Measurements from ENCODE around the gene C3orf62. TPM values are rescaled to one million over a fixed set of nuclear protein-coding genes. Genes with fewer than 3 reads are reported as not detected.

The C3orf62 gene
- 10 to 100 TPM; 10.8 to 13.4 (median 12.4) TPM for polyA plus RNA-seq (ENCODE audit: insufficient read depth in 1 of 5, insufficient read length in 5 of 5, low replicate concordance in 1 of 5)
- long read RNA-seq, donor 1, full-length matches to known transcripts: 4 of 4 reads
- long read RNA-seq, donor 1, partial matches to known transcripts: 0 of 4 reads
- long read RNA-seq, donor 1, other reads (novel, unspliced or antisense): 0 of 4 reads
- long read RNA-seq, donor 2, full-length matches to known transcripts: 2 of 2 reads
- long read RNA-seq, donor 2, partial matches to known transcripts: 0 of 2 reads
- long read RNA-seq, donor 2, other reads (novel, unspliced or antisense): 0 of 2 reads
- long read RNA-seq, donor 3, full-length matches to known transcripts: 2 of 2 reads
- long read RNA-seq, donor 3, partial matches to known transcripts: 0 of 2 reads
- long read RNA-seq, donor 3, other reads (novel, unspliced or antisense): 0 of 2 reads
- long read RNA-seq, donor 4, full-length matches to known transcripts: 4 of 4 reads
- long read RNA-seq, donor 4, partial matches to known transcripts: 0 of 4 reads
- long read RNA-seq, donor 4, other reads (novel, unspliced or antisense): 0 of 4 reads
- long read RNA-seq, donor 5, full-length matches to known transcripts: 2 of 2 reads
- long read RNA-seq, donor 5, partial matches to known transcripts: 0 of 2 reads
- long read RNA-seq, donor 5, other reads (novel, unspliced or antisense): 0 of 2 reads
- long read RNA-seq, donor 6, full-length matches to known transcripts: 2 of 2 reads
- long read RNA-seq, donor 6, partial matches to known transcripts: 0 of 2 reads
- long read RNA-seq, donor 6, other reads (novel, unspliced or antisense): 0 of 2 reads
- long read RNA-seq, donor 7, full-length matches to known transcripts: 6 of 6 reads
- long read RNA-seq, donor 7, partial matches to known transcripts: 0 of 6 reads
- long read RNA-seq, donor 7, other reads (novel, unspliced or antisense): 0 of 6 reads
- long read RNA-seq, donor 8, full-length matches to known transcripts: 2 of 2 reads
- long read RNA-seq, donor 8, partial matches to known transcripts: 0 of 2 reads
- long read RNA-seq, donor 8, other reads (novel, unspliced or antisense): 0 of 2 reads

DNA sequence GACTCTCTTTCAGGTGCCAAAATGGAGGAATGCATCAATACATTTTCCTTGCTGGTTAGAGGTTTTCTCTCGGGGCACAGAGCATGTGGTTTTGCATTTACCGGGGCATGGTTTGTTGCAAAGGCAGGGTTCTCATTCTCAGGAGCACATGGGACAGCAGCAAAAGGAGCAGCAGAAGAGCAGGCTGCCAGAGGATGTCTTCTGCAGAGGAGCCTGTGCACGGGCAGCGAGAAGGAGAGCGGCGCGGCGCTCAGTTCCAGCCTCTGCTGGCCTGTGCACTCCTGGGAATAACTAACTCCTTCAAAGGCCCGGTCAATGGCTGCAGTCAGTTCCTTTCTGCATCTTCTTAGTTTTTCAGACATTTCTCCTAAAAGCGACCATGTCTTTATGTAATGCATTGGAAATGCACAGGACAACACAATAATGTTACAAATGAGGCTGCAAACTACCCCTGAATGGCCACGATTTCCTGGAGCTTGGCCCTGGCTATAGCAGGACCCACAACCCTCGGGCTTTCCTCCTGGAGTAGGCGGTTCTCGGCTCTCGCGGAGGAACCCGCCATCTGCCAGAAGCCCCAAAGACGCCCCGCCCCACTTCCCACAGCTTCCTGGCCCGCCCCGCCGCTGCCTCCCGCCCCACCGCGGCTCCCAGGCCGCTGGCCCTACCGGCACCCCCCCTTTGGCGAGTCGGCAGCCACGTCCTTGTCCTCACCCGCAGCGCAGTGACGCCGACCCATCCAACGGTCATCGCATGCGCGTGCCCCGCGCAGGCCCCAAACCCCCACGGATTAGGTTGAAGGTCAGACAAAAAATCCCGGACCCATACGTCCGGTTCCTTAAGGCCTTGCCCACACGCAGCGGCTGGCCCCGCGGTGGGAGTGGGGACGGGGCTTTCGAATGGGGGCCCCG is at the start of gene C3orf62:
Gene C3orf62, minus strand, starts transcription at position 758 of the 908 bp plus-strand sequence. Its CDS starts 360 bp downstream, at position 398.
- DNase-seq: peak; percentile 85 to 87

DNA sequence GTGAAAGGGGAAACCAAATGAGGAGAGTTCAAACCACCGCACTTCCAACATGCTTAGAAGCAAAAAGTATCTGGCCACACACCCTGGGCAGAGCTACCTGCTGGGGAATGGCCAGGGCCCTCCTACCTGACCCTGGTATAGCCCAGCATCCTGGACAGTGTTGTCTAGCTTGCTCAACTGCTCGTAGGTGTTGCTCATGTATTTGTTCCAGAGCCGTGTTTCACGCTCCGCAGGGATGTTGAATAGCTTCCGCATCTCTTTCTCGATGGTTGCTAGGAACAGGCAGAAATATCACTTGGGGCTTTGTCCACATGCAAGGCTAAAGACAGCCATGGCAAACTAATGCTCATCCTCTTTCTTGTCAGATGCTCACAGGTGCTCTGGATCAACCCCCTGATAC is 47.7 kb upstream of the C3orf62 start:
- no peak for DNase-seq

DNA sequence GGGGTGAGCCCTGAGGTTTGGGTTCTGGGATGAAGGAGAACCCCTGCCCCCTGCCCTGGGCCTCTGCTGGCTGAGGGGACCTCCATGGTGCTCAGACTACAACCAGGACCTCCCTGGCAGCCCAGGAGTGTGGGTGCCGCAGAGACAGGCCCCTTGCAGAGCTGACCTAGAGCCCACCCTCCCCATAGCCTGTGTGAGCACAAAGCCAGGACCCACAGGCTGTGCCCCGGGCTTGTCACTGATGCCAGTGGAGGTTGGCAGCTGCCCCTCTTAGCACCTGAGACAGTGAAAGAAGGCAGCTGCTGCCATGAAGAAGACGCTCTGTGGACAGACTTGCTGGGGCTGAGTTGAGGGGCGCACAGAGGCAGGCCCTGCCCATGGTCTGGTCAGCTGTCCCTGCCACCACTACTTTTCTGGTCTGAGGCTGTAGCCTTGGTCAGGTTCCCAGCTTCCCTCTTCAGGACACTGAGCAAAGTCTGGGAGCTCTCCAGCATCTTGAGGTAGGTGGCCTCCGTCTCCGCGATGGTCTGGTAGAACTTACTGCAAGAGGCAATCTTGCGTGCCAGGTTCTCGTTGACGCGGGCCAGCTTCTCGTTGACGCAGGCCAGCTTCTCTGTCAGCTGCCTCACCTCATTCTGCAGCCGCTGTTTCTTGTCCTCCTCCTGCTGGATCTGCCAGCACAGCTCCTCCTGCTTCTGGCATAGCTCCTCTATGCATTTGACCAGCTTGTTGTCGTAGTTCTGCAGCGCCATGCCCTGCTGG is 39.8 kb upstream of the C3orf62 start:
- DNase-seq: no peak

DNA sequence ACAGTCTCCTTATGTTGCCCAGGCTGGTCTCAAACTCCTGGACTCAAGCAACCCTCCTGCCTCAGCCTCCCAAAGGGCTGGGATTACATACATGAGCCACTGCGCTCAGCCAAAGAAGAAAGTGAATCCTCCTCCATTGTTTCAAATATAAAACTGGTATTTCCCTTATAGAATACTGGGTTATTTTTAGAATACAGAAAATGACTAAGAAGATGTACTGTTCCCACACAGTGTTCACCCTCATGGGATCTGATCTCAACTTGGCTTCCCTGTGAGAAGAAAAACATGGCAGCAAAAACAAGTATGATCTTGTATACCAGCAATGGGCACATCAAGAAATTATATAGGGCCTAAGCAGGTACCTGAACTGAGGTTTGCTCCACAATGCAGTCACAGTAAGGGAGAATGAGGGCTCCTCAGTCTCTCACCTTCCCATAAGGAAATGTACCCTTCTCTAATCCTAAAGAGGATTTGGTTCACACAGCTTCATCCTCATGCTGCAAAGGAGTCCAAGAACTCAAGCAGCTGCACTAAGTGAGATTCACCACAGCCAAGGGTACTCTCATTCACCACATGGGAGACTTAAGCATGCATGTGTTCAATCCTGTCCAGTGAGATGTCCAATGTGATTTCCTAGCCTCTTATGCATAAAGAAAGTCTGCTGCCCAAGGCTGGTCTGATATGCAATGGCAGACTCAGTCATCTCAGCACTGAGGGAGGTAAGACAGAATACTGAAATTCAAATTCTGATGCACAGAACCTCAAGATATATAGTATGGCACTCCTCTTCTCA is 37.1 kb upstream of the C3orf62 start:
- no peak for DNase-seq

DNA sequence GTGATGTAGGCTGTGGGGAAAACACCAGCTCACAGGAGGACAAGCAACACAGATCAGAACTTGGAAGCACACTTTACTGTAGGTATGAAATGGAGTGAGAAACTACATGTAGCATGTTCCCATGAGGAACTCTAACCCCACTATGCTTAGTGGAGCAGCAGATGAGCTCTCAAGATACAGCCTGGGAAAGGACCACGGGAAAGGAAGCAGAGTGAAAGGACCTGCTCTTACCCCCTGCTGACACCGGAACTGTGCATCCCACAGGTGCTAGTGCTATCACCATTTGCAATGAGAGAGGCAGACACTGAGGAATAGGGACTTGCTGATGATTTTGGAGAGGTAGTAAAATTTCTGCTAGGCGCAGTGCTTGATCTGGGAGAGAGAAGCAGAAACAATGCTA is 34.3 kb upstream of the C3orf62 start:
- DNase-seq: no peak

DNA sequence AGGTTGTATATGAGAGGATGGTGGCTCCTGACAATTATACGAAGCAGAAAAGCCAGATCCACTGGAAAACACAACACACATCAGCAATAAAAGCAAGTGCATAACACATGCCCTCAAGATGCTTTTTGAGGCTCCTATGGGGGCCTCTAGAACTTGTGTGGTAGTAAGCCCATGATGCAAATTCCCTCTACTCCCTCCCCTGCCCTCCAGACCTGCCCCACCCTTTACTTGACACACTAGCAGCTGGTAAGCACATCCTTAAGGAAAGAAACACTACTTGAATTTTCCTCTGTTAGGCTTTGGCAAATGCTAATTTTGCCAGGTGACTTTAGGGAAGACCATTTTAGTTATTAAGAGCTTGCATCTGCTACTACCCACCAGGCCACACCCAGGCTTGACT is 33.6 kb upstream of the C3orf62 start:
- no peak for DNase-seq

DNA sequence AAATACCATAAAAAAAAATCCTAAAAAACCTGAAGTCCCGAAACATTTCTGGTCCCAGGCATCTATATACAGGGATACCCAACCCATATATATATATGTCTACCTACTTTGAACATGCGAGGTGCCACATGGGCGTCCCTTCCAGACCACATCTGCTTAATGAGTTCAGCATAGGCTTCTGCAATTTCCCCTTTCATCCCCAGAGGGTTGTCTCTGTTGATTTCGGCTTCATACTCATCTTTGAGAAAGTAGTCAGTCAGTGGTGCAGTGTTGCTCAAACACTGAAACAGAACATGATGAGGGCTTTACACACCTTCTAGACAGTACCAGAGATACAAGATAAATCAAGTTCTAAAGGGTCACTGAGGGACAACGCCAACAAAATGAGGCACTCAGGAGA is 28.6 kb upstream of the C3orf62 start:
- no peak for DNase-seq

DNA sequence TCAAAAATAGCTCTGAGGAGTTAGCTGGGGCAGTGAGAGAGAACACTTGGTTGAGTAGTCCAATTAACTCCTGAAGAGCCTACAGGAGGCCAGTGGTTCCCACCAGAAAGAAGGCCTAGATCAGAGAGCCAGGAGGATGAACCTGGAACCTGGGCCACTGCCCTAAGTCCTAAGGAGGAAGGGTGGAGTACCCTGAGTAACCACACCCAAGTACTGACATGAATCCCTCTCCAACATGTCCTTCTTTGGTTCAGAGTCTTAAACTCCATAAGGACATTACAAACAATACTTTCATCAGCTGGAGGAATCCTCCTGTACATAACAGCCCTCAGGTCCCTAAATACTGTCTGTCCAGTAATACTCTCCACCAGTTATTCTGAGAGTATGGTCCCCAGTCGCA is 25.6 kb upstream of the C3orf62 start:
- no peak for DNase-seq

DNA sequence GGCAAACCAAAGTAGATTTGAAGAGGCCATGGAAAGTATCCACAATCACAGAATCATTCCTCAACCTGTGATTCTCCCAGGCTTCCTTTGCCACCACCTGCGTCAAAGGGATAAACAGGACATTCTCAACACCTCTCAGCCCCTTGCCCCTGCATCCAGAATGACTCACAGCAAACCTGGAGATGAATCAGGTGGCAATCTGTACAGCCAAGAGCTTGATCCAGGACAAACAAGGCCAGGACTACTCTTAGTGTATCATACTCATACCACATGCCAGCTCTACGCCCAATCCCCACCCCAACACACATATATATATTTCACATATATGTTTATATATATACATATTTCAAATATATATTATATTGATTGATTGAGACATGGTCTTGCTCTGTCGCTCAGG is 23.6 kb upstream of the C3orf62 start:
- no peak for DNase-seq

DNA sequence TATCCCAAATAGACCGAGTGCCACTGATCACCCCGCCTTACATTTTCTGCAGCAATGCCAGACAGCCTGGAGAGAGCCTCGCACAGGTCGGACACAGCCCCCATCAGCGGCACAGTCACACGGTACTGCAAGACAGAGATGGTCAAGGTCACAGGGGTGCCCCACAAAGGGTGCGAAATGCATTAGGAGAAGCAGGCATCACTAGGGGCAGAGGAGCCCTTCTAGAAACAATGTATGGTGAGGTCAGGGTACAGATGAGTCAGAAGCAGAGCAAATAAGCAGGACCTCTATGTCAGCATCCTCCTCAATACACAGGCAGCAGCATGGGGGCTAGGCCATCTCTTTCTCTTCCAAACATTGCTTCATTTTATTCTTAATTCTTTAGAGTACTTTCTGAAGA is 21.5 kb upstream of the C3orf62 start:
- no peak for DNase-seq

DNA sequence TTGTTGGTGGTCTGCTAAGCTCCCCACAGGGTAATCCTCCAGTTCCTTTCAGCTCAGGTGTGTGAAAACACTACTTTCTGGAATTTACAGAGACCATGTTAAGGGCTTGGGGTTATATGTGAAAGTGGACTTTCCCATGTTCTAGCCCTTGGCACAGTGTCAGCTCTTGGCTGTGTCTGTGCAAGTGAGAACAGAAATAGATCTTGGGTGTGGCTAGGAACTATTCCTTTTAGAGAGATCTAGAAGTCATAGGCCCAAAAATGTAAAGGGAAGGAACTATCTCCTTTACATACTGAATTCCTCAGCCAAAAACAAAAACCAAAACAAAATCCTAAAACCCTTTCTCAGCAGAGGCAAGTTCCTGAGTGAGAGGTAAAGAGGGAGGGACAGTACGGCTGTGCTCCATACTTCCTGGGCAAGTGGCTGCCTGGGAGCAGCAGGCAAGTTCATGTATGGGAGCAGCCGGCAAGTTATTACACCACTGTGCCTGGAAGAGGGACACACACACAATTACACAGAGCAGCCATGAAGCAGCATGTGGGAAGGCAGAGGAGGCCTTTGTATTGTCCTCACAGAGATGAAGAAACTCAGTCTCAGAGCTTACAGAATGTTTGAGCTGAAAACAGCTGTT is 19.9 kb upstream of the C3orf62 start:
- no peak for DNase-seq

DNA sequence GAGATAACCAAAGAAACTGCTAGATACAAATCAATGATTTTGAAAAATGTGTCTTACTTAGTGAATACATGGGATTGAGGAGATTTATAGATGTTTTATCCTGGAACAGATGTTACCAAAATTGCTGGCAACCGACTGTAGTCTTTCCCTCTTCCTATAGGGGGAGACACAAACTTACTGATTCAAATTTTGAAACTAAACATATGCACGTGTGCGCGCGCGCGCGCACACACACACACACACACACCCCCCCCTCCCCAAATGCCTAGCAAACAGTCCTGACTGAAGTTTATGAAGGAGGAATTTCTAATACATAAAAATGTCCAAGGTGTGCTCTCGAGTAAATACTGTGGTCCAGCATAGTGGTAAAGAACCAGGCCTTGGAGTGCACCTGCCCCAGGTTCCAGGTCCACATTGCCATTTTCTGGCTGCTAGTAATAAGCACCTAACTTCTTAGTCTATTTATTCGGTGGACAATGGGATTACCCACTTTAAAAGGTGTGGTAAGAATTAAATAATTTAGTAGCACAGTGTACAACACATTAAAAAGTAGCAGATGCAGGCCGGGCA is 18.5 kb upstream of the C3orf62 start:
- DNase-seq: no peak

DNA sequence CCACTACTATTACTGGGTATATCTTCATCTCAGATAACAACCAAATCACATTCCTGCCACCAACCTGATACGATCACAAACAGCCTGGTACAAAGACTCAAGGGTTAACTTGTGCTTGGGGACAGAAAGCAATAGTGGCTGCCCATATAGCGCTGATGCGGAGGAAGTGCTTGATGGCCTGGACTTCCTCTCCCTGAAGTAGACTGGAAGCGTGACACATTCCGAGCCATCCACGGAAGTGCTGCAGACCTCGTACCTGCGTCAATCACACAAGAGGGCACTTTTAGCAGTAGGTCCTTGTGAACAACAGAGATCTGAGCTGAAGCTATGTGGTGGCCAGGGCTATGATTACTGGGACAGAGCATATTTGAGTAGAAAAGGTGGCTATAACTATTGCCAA is 17.3 kb upstream of the C3orf62 start:
- no peak for DNase-seq

DNA sequence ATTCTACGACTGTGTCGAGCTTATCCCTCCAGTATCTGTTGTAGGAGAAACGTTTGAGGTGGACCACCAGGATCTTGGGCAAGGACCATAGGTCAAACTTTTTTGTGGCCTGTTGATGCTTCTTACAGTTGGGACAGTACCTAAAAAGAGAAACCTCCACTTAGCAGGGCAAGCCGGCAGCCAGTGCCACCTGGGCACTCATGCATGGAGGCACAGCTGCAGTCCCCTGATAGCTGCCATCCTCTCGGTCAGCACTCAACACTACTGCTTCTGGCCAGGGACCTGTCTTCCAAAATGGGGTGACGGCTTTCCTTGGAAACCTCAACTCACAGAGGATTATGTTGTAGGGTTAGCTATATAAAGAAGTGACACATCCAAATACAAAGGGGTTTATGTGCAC is 7.0 kb upstream of the C3orf62 start:
- DNase-seq: no peak

DNA sequence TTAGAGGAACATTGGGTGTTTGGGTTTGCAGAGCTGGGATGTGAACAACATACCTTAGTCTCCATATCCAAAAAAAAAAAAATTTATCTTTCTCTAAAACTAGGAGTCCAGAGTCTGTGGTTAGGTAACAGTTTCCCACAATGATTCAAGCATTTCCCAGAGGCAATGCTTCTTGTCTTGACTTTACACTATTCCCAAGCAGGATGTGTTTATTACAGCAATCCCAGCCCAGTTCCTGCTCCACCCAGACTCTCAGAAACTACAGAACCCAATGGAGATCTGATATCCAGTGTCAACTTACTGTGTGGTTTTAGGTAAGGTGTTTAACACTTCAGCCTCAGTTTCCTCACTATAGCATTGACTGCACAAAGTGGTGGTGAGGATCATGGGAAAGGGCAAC is 2.3 kb upstream of the C3orf62 start:
- DNase-seq: no peak

DNA sequence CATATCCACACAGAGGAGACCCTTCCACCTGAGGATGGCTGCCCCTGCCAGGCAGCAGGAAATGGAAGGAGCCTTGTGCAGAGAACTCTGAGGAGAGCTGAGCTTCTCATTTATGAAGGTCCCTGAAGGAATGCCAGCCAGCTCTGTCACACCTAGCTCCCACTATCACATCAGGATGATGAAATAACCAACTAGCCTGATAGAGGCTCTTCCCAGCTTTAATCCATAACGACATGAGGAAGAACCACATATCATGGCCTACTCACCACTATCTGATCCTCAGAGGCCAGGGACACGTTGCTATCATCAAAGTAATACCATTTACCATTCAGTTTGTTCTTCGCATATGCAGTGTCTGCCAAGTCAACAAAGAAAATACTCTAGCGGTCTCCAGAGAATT is 1.5 kb upstream of the C3orf62 start:
- no peak for DNase-seq

DNA sequence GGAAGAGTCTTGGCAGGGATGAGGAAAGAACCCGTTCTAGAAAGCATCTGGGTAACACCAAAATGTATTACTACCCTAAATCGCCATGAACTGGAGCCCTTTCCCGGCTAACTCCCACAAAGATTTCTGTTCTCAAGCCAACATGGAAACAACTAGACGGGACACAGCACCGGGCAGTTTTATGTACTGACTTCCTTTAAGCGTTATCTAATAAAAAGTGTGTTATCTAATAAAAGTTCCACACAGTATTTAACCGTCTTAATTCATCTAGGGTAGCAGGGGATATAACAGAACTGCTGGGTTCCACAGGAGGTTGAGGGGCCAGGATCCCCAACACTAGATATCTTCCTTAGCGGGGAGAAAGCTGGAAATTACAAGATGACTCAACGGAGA is 347 bp upstream of the C3orf62 start:
- DNase-seq: no peak

DNA sequence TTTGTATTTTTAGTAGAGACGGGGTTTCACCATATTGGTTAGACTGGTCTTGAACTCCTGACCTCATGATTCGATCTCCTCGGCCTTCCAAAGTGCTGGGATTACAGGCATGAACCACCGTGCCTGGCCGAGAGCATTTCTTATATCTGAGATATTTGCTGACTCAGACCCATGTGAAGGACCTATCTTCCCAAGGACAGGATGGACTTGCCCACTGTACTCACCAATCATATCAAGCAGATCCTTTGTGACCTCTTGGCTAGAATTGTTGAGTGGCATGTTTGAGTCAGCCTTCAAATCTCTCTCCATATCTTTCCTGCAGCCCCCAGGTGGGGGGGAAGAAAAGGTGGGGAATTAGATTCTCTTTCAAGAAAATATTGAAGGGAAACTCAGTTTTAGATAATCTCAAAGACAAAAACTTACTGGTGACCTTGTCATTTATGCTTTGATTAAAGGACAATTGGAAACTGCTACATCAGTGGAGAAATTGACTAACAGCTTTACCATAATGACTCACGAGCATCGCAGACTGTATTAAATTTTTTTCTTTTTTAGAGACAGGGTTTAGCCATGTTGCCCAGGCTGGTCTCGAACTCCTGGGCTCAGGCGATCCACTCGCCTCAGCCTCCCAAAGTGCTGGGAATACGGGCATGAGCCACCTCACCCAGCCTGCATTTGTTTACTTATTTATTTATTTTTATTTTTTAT is 3.1 kb downstream of the C3orf62 start:
- DNase-seq: no peak
